GM23338 (cell line): ENCODE data around the gene PDE7B. TPM values are rescaled to one million over a fixed set of nuclear protein-coding genes. Genes with fewer than 3 reads are reported as not detected.

Experiments used
- ATAC-seq: fragments of 200-7000 bp; cut with Tn5 transposase; 3 replicates; pipeline ENCODE4 v1.9.1; 2020
- DNase-seq: peaks from one replicate; pipeline ENCODE4 v3.0.0-alpha.2; 2015; ENCODE audit warnings: low spot score
- H2AFZ ChIP-seq: fragments of 200-600 bp; sonication (generic); 2 replicates; pipeline ENCODE4 v1.8.0; 2016; ENCODE audit warnings: antibody characterized with exemption, mild to moderate bottlenecking, moderate library complexity
- H3F3A ChIP-seq: fragments of 200-600 bp; sonication (generic); replicated peaks from 2 replicates; pipeline ENCODE4 v1.8.0; 2017; ENCODE audit warnings: antibody characterized with exemption, mixed run types, low read depth
- H3K27ac ChIP-seq: fragments of 200-600 bp; sonication (generic); 2 replicates; pipeline ENCODE4 v1.6.1; 2016; ENCODE audit warnings: low read depth
- H3K27me3 ChIP-seq: fragments of 200-600 bp; sonication (generic); 2 replicates; pipeline ENCODE4 v1.8.0; 2016; ENCODE audit warnings: mild to moderate bottlenecking, mixed run types, moderate library complexity; ENCODE audit not compliant: insufficient read depth
- H3K36me3 ChIP-seq: fragments of 200-600 bp; sonication (generic); 2 replicates; pipeline ENCODE4 v1.8.0; 2016; ENCODE audit warnings: mild to moderate bottlenecking; ENCODE audit not compliant: insufficient read depth
- H3K4me1 ChIP-seq: fragments of 200-600 bp; sonication (generic); 2 replicates; pipeline ENCODE4 v1.8.0; 2016; ENCODE audit warnings: mild to moderate bottlenecking, moderate library complexity; ENCODE audit not compliant: insufficient read depth
- H3K4me2 ChIP-seq: fragments of 200-600 bp; sonication (generic); 2 replicates; pipeline ENCODE4 v1.7.1; 2017; ENCODE audit warnings: mixed run types
- H3K4me3 ChIP-seq: fragments of 200-600 bp; sonication (generic); 2 replicates; pipeline ENCODE4 v1.6.1; 2016; ENCODE audit warnings: mixed run types
- H3K79me2 ChIP-seq: fragments of 200-600 bp; sonication (generic); replicated peaks from 2 replicates; pipeline ENCODE4 v1.8.0; 2017; ENCODE audit warnings: mild to moderate bottlenecking; ENCODE audit not compliant: insufficient read depth
- H3K9me2 ChIP-seq: fragments of 200-600 bp; sonication (generic); 2 replicates; pipeline ENCODE4 v1.8.0; 2017; ENCODE audit not compliant: insufficient read depth
- H4K20me1 ChIP-seq: fragments of 200-600 bp; sonication (generic); replicated peaks from 2 replicates; pipeline ENCODE4 v1.8.0; 2017; ENCODE audit warnings: mild to moderate bottlenecking; ENCODE audit not compliant: insufficient read depth
- H3K27ac Mint-ChIP-seq: 2 replicates; pipeline ENCODE4 v1.8.0; 2020; ENCODE audit warnings: inconsistent platforms, mild to moderate bottlenecking, moderate library complexity, mixed read lengths
- H3K27me3 Mint-ChIP-seq: 3 replicates; pipeline ENCODE4 v1.8.0; 2022; ENCODE audit warnings: low read depth, mild to moderate bottlenecking, moderate library complexity, mixed read lengths, inconsistent platforms; ENCODE audit not compliant: insufficient read depth, poor library complexity
- H3K36me3 Mint-ChIP-seq: 3 replicates; pipeline ENCODE4 v1.8.0; 2021; ENCODE audit warnings: low read depth, mild to moderate bottlenecking, inconsistent platforms, moderate library complexity, mixed read lengths
- H3K4me1 Mint-ChIP-seq: 3 replicates; pipeline ENCODE4 v1.8.0; 2020; ENCODE audit warnings: mild to moderate bottlenecking, inconsistent platforms, mixed read lengths
- H3K4me3 Mint-ChIP-seq: 3 replicates; pipeline ENCODE4 v1.8.0; 2021; ENCODE audit warnings: moderate library complexity, mild to moderate bottlenecking, inconsistent platforms, mixed read lengths
- H3K9me3 Mint-ChIP-seq: 3 replicates; pipeline ENCODE4 v1.8.0; 2020; ENCODE audit warnings: moderate library complexity, mild to moderate bottlenecking, inconsistent platforms, mixed read lengths
- JUNB ChIP-seq: IDR thresholded peaks from one replicate; pipeline ENCODE4 v1.6.1; 2016; ENCODE audit warnings: antibody characterized with exemption; ENCODE audit not compliant: unreplicated experiment
- NANOG ChIP-seq: IDR thresholded peaks from 2 replicates; pipeline ENCODE4 v1.6.1; 2016; ENCODE audit warnings: antibody characterized with exemption, borderline replicate concordance
- POLR2AphosphoS5 ChIP-seq: IDR thresholded peaks from 2 replicates; pipeline ENCODE4 v1.6.1; 2016; ENCODE audit warnings: antibody characterized with exemption, low read depth
- STAT1 ChIP-seq: IDR thresholded peaks from one replicate; pipeline ENCODE4 v1.6.1; 2016; ENCODE audit warnings: antibody characterized with exemption; ENCODE audit not compliant: unreplicated experiment
- ZNF114 ChIP-seq: fragments of 250-450 bp; sonication (Bioruptor Pico); IDR thresholded peaks from 2 replicates; pipeline ENCODE4 v1.5.0; 2020; ENCODE audit warnings: mild to moderate bottlenecking, moderate library complexity
- ZNF331 ChIP-seq: fragments of 250-450 bp; sonication (Bioruptor Pico); IDR thresholded peaks from 2 replicates; pipeline ENCODE4 v1.5.0; 2020; ENCODE audit warnings: low read depth, mild to moderate bottlenecking, moderate library complexity
- polyA plus RNA-seq: library from polyadenylated mRNA; unstranded; fragments of >200 nt; fragmentation: Nextera tagmentation; extraction: Ambion mirVana; gene quantifications from 2 replicates; pipeline ENCODE4 v1.2.1, GENCODE V29; 2016
- total RNA-seq: library from RNA; depleted of rRNA; stranded (reverse); fragments of >200 nt; shearing (Covaris generic); gene quantifications from 2 replicates; pipeline ENCODE4 v1.2.3, GENCODE V29; 2014
- TF ChIP-seq, protein P1 (sequence below): IDR thresholded peaks from one replicate; pipeline ENCODE4 v1.6.1; 2018; ENCODE audit warnings: antibody characterized with exemption; ENCODE audit not compliant: unreplicated experiment
- TF ChIP-seq, protein P2 (sequence below): IDR thresholded peaks from 2 replicates; pipeline ENCODE4 v1.6.1; 2016; ENCODE audit warnings: antibody characterized with exemption
- TF ChIP-seq, protein P3 (sequence below), 2 experiments: fragments of 200-600 bp in 1 of 2; sonication (generic) in 1 of 2; conservative IDR thresholded peaks; 2 replicates each; pipeline versions ENCODE4 v1.5.1 to v1.6.1; 2016 to 2017; ENCODE audit warnings: antibody characterized with exemption in 2 of 2, low read depth in 2 of 2, mild to moderate bottlenecking in 2 of 2, moderate library complexity in 1 of 2

PDE7B gene
- total and polyA plus RNA-seq, 2 experiments from 2014 or later = 0.07 TPM; not detected in 1

DNA sequence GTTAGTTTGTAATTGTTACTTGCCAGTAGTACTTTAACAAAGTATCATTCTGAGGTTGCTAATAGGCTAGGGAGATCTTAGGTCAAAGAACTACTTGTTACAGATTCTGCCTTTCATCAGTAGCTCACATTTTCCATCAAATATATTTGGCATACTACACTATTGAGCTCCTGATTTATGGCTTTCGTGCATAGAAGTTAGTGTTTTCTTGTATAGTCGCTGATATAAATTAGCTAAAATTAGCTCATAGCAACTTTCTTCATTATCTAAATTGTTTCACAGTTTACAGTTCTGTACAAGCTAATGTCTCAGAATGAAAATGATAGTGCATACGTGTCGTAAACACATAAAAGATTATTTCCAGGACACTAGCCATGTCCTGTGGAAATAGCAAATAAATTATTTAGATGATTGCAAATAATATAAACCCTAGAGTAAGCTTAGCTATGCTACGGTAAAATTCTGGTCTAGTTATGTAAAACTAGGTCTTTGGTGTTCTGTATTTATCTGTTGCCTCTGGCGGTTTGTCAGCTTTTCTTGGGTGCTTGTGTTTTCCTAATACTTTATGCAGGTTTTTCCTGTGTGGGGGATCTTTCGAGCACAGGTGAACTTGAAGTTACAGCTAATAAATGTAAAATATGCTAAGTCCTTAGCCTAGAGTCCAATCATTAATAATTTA lies 15.1 kb downstream of the PDE7B start (continued):
- TF ChIP-seq, protein P1, sequence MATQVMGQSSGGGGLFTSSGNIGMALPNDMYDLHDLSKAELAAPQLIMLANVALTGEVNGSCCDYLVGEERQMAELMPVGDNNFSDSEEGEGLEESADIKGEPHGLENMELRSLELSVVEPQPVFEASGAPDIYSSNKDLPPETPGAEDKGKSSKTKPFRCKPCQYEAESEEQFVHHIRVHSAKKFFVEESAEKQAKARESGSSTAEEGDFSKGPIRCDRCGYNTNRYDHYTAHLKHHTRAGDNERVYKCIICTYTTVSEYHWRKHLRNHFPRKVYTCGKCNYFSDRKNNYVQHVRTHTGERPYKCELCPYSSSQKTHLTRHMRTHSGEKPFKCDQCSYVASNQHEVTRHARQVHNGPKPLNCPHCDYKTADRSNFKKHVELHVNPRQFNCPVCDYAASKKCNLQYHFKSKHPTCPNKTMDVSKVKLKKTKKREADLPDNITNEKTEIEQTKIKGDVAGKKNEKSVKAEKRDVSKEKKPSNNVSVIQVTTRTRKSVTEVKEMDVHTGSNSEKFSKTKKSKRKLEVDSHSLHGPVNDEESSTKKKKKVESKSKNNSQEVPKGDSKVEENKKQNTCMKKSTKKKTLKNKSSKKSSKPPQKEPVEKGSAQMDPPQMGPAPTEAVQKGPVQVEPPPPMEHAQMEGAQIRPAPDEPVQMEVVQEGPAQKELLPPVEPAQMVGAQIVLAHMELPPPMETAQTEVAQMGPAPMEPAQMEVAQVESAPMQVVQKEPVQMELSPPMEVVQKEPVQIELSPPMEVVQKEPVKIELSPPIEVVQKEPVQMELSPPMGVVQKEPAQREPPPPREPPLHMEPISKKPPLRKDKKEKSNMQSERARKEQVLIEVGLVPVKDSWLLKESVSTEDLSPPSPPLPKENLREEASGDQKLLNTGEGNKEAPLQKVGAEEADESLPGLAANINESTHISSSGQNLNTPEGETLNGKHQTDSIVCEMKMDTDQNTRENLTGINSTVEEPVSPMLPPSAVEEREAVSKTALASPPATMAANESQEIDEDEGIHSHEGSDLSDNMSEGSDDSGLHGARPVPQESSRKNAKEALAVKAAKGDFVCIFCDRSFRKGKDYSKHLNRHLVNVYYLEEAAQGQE = no peak
- no peak for TF ChIP-seq STAT1

DNA sequence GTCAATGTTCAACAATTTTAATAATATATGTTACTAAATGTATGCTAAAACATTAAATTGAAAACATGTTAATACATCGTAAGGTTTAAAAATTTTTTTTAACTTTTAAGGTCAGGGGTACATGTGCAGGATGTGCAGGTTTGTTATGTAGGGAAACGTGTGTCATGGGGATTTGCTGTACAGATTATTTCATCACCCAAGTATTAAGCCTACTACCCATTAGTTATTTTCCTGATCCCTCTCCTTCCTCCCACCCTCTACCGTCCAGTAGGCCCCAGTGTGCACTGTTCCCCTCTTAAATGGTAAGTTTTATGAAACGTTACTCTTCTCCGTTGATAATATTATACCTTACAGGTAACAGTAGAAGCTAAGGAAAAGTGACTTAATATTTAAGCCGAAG lies 15.8 kb downstream of the PDE7B start:
- Histone ChIP-seq H3K4me3 (no peak overlapping the region), H3K4me2 (no peak overlapping the region), H3K9me2 (no peaks in the 10 kb centered on the region), H3K27me3 (no peaks in the 10 kb centered on the region), H4K20me1 (no peaks in the 10 kb centered on the region), H3K79me2 (no peaks in the 10 kb centered on the region), H3K36me3 (no peaks in the 10 kb centered on the region), H3K27ac (no peak overlapping the region), H2AFZ (no peak overlapping the region), H3K4me1 (no peaks in the 10 kb centered on the region), H3F3A (no peaks in the 10 kb centered on the region)
- Mint-ChIP-seq H3K36me3 (no peaks in the 10 kb centered on the region), H3K9me3 (peaks cover 2% of the 10 kb centered on the region; the same call in 2 of the 3 replicates), H3K27me3 (no peaks in the 10 kb centered on the region), H3K4me1 (no peaks in the 10 kb centered on the region), H3K27ac (no peak overlapping the region), H3K4me3 (no peak overlapping the region)
- DNase-seq (no peak), ATAC-seq (no peak)
- TF ChIP-seq JUNB (no peak), NANOG (no peak), POLR2AphosphoS5 (no peak), STAT1 (no peak), ZNF331 (CRISPR knock-in tag) (no peak), ZNF114 (CRISPR knock-in tag) (no peak)
- TF ChIP-seq, protein P2, sequence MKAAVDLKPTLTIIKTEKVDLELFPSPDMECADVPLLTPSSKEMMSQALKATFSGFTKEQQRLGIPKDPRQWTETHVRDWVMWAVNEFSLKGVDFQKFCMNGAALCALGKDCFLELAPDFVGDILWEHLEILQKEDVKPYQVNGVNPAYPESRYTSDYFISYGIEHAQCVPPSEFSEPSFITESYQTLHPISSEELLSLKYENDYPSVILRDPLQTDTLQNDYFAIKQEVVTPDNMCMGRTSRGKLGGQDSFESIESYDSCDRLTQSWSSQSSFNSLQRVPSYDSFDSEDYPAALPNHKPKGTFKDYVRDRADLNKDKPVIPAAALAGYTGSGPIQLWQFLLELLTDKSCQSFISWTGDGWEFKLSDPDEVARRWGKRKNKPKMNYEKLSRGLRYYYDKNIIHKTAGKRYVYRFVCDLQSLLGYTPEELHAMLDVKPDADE = no peak
- TF ChIP-seq, protein P3, sequence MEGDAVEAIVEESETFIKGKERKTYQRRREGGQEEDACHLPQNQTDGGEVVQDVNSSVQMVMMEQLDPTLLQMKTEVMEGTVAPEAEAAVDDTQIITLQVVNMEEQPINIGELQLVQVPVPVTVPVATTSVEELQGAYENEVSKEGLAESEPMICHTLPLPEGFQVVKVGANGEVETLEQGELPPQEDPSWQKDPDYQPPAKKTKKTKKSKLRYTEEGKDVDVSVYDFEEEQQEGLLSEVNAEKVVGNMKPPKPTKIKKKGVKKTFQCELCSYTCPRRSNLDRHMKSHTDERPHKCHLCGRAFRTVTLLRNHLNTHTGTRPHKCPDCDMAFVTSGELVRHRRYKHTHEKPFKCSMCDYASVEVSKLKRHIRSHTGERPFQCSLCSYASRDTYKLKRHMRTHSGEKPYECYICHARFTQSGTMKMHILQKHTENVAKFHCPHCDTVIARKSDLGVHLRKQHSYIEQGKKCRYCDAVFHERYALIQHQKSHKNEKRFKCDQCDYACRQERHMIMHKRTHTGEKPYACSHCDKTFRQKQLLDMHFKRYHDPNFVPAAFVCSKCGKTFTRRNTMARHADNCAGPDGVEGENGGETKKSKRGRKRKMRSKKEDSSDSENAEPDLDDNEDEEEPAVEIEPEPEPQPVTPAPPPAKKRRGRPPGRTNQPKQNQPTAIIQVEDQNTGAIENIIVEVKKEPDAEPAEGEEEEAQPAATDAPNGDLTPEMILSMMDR (conservative IDR thresholded peaks at IDR 0.05; ENCODE audit: low read depth in 2 of 2) = no peak
- TF ChIP-seq, protein P1 = no peak
